ENCODE results near the gene MYOZ3.

DNA sequence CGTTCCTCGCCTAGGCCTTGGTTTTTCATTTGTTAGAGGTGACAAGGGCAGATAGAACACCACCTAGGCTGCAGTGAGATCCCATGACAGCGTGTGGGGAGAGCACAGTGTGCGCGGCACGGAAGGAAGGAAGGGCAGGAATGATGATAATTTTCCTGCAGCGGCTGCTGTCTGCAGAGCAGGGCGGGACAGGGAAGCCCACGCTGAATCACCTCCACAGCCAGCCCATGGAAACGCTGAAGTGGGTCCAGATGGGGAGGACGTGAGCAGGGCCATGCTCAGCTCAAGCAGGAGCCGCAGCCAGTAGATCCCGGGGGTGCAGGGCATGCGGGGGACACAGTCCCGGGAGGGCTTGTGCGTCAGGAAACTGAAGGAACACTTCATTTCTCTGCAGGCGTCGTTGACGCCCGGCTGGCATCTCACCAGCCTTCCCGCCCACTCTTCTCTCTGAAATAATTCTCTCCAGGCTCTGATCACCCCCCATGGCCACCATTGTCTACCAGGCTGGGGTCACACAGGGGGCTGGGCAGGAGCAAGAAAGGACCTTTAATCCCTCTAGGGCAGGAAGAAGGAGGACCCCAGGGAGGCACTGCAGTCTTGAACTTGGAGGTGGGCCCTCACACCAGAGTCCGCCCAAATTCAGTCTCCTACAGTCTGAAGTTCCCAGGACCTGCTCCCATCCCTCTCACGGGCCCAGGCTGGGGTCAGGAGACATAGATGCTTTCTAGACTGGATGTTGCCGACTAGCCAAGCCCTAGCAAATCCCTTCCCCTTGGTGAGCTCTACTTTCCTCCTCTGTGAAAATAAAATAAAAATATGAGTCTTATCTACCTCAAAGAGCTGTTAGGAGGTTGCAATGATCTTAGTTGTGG lies 41.5 kb upstream of the MYOZ3 start:
- TF ChIP-seq, protein P1, sequence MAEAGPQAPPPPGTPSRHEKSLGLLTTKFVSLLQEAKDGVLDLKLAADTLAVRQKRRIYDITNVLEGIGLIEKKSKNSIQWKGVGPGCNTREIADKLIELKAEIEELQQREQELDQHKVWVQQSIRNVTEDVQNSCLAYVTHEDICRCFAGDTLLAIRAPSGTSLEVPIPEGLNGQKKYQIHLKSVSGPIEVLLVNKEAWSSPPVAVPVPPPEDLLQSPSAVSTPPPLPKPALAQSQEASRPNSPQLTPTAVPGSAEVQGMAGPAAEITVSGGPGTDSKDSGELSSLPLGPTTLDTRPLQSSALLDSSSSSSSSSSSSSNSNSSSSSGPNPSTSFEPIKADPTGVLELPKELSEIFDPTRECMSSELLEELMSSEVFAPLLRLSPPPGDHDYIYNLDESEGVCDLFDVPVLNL (IDR thresholded peaks at IDR 0.05; ENCODE audit: low read depth, low read length) = no peak
- TF ChIP-seq MYB (IDR thresholded peaks at IDR 0.05; ENCODE audit: borderline replicate concordance, low read depth, low read length) (no peak), JUNB (IDR thresholded peaks at IDR 0.05) (no peak), RFX5 (IDR thresholded peaks at IDR 0.05; ENCODE audit: low read depth, low read length) (no peak), CREB1 (IDR thresholded peaks at IDR 0.05; ENCODE audit: low read depth) (no peak), CHD2 (IDR thresholded peaks at IDR 0.05; ENCODE audit: borderline replicate concordance, low read depth, low read length) (no peak), KAT2A (conservative IDR thresholded peaks at IDR 0.05; ENCODE audit: control insufficient read depth, low read depth, low read length) (no peak), NR2C2 (IDR thresholded peaks at IDR 0.05; ENCODE audit: borderline replicate concordance, control insufficient read depth, insufficient read length, low read depth) (no peak), EP300 (IDR thresholded peaks at IDR 0.05; ENCODE audit: borderline replicate concordance in 1 of 2, control insufficient read depth in 1 of 2, low read depth in 2 of 2, low read length in 2 of 2) (no peak), POLR2AphosphoS5 (IDR thresholded peaks at IDR 0.05; ENCODE audit: low read length) (no peak)
- TF ChIP-seq, protein P2, sequence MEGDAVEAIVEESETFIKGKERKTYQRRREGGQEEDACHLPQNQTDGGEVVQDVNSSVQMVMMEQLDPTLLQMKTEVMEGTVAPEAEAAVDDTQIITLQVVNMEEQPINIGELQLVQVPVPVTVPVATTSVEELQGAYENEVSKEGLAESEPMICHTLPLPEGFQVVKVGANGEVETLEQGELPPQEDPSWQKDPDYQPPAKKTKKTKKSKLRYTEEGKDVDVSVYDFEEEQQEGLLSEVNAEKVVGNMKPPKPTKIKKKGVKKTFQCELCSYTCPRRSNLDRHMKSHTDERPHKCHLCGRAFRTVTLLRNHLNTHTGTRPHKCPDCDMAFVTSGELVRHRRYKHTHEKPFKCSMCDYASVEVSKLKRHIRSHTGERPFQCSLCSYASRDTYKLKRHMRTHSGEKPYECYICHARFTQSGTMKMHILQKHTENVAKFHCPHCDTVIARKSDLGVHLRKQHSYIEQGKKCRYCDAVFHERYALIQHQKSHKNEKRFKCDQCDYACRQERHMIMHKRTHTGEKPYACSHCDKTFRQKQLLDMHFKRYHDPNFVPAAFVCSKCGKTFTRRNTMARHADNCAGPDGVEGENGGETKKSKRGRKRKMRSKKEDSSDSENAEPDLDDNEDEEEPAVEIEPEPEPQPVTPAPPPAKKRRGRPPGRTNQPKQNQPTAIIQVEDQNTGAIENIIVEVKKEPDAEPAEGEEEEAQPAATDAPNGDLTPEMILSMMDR (IDR thresholded peaks at IDR 0.05 in 2 of 3, conservative IDR thresholded peaks at IDR 0.05 in 1 of 3; ENCODE audit: control insufficient read depth in 2 of 3, extremely low read depth in 1 of 3, insufficient read depth in 1 of 3, low read depth in 3 of 3, low read length in 3 of 3) = no peak
- TF ChIP-seq, protein P3, sequence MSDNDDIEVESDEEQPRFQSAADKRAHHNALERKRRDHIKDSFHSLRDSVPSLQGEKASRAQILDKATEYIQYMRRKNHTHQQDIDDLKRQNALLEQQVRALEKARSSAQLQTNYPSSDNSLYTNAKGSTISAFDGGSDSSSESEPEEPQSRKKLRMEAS (IDR thresholded peaks at IDR 0.05; ENCODE audit: low read depth, low read length) = no peak
